Neural cell (in vitro differentiated cells): ENCODE results near the gene NCOA3. TPM values are rescaled to one million over a fixed set of nuclear protein-coding genes. Genes with fewer than 3 reads are reported as not detected.
"Not testable (repeated sequence)": the region's sequence is repeated elsewhere in the genome, so short reads cannot be mapped to it uniquely, and the experiment has no call there.

Source experiments
- H2AFZ ChIP-seq: fragments of 200-600, 300-800 bp; sonication (generic), shearing (Covaris generic); 2 replicates; pipeline ENCODE4 v1.6.0; 2014; ENCODE audit warnings: low read depth, mild to moderate bottlenecking, antibody characterized with exemption, low read length, moderate library complexity
- H3F3A ChIP-seq: fragments of 200-600 bp; shearing (Covaris generic); 2 replicates; pipeline ENCODE4 v1.6.1; 2016; ENCODE audit warnings: mild to moderate bottlenecking, moderate library complexity, mixed read lengths, antibody characterized with exemption, low read length; ENCODE audit not compliant: insufficient read depth, poor library complexity, severe bottlenecking
- H3K27ac ChIP-seq: fragments of 200-600, 300-800 bp; sonication (generic), shearing (Covaris generic); 2 replicates; pipeline ENCODE4 v1.5.1; 2014; ENCODE audit warnings: mild to moderate bottlenecking, low read length, moderate library complexity
- H3K27me3 ChIP-seq: fragments of 300-800, 200-600 bp; sonication (generic), shearing (Covaris generic); 2 replicates; pipeline ENCODE4 v1.6.0; 2014; ENCODE audit warnings: mild to moderate bottlenecking, low read depth, low read length, moderate library complexity; ENCODE audit not compliant: insufficient read depth
- H3K36me3 ChIP-seq: fragments of 300-800, 200-600 bp; sonication (generic), shearing (Covaris generic); 2 replicates; pipeline ENCODE4 v1.5.1; 2014; ENCODE audit warnings: mild to moderate bottlenecking, antibody characterized with exemption, low read length, moderate library complexity; ENCODE audit not compliant: insufficient read depth
- H3K4me2 ChIP-seq: fragments of 300-800, 200-600 bp; sonication (generic), shearing (Covaris generic); 2 replicates; pipeline ENCODE4 v1.6.0; 2014; ENCODE audit warnings: mild to moderate bottlenecking, low read length
- H3K4me3 ChIP-seq: fragments of 300-800, 200-600 bp; sonication (generic), shearing (Covaris generic); 2 replicates; pipeline ENCODE4 v1.5.1; 2014; ENCODE audit warnings: mild to moderate bottlenecking, low read length, moderate library complexity
- H3K79me2 ChIP-seq: fragments of 200-600 bp; shearing (Covaris generic); replicated peaks from 2 replicates; pipeline ENCODE4 v1.6.0; 2014; ENCODE audit warnings: mild to moderate bottlenecking, low read length, moderate library complexity; ENCODE audit not compliant: insufficient read depth
- H3K9ac ChIP-seq: fragments of 300-800, 200-600 bp; sonication (generic), shearing (Covaris generic); 2 replicates; pipeline ENCODE4 v1.6.1; 2016; ENCODE audit warnings: mild to moderate bottlenecking, low read length, mixed read lengths
- H3K9me2 ChIP-seq: fragments of 200-600 bp; shearing (Covaris generic); 2 replicates; pipeline ENCODE4 v1.6.1; 2016; ENCODE audit warnings: mild to moderate bottlenecking, low read length, mixed read lengths; ENCODE audit not compliant: insufficient read depth
- H3K9me3 ChIP-seq: fragments of 200-600, 300-800 bp; sonication (generic), shearing (Covaris generic); 2 replicates; pipeline ENCODE4 v1.6.1; 2016; ENCODE audit warnings: mild to moderate bottlenecking, mixed run types, low read length, moderate library complexity, mixed read lengths
- H4K20me1 ChIP-seq: fragments of 200-600 bp; shearing (Covaris generic); 2 replicates; pipeline ENCODE4 v1.6.1; 2016; ENCODE audit warnings: mild to moderate bottlenecking, mixed run types; ENCODE audit not compliant: insufficient read depth
- EP300 ChIP-seq: fragments of 450-650 bp; conservative IDR thresholded peaks from 2 replicates; pipeline ENCODE4 v1.6.1; 2014; ENCODE audit warnings: antibody characterized with exemption, mild to moderate bottlenecking, moderate library complexity; ENCODE audit not compliant: poor library complexity, severe bottlenecking
- EZH2 ChIP-seq: fragments of 200-600, 300-800 bp; shearing (Covaris generic), sonication (generic); IDR thresholded peaks from 2 replicates; pipeline ENCODE4 v1.6.1; 2014; ENCODE audit warnings: antibody characterized with exemption, low read length, borderline replicate concordance, mild to moderate bottlenecking; ENCODE audit not compliant: insufficient read depth, poor library complexity, severe bottlenecking
- MXI1 ChIP-seq: fragments of 450-650 bp; conservative IDR thresholded peaks from 2 replicates; pipeline ENCODE4 v1.6.1; 2014; ENCODE audit warnings: antibody characterized with exemption, mild to moderate bottlenecking; ENCODE audit not compliant: poor library complexity, severe bottlenecking
- POLR2AphosphoS5 ChIP-seq: IDR thresholded peaks from 2 replicates; pipeline ENCODE4 v1.6.1; 2012
- RAD21 ChIP-seq: fragments of 450-650 bp; conservative IDR thresholded peaks from 2 replicates; pipeline ENCODE4 v1.6.1; 2014; ENCODE audit warnings: antibody characterized with exemption, mild to moderate bottlenecking, moderate library complexity
- SMC3 ChIP-seq: fragments of 450-650 bp; conservative IDR thresholded peaks from 2 replicates; pipeline ENCODE4 v1.6.1; 2014; ENCODE audit warnings: antibody characterized with exemption, mild to moderate bottlenecking, moderate library complexity; ENCODE audit not compliant: poor library complexity
- TAF1 ChIP-seq: IDR thresholded peaks from 2 replicates; pipeline ENCODE4 v1.6.1; 2012; ENCODE audit warnings: low read depth
- polyA plus RNA-seq: library from polyadenylated mRNA; depleted of rRNA; stranded (reverse); fragments of >200 nt; gene quantifications from 2 replicates; pipeline ENCODE4 v1.2.3, GENCODE V29; 2014
- TF ChIP-seq, protein P1 (sequence below): IDR thresholded peaks from 2 replicates; pipeline ENCODE4 v1.6.1; 2012; ENCODE audit warnings: borderline replicate concordance
- TF ChIP-seq, protein P2 (sequence below): fragments of 450-650 bp; IDR thresholded peaks from 2 replicates; pipeline ENCODE4 v1.5.1; 2014; ENCODE audit warnings: antibody characterized with exemption, mild to moderate bottlenecking, moderate library complexity; ENCODE audit not compliant: poor library complexity, severe bottlenecking

NCOA3 gene
- polyA plus RNA-seq, 1 donor from 2014 or later = 14.2 TPM

DNA sequence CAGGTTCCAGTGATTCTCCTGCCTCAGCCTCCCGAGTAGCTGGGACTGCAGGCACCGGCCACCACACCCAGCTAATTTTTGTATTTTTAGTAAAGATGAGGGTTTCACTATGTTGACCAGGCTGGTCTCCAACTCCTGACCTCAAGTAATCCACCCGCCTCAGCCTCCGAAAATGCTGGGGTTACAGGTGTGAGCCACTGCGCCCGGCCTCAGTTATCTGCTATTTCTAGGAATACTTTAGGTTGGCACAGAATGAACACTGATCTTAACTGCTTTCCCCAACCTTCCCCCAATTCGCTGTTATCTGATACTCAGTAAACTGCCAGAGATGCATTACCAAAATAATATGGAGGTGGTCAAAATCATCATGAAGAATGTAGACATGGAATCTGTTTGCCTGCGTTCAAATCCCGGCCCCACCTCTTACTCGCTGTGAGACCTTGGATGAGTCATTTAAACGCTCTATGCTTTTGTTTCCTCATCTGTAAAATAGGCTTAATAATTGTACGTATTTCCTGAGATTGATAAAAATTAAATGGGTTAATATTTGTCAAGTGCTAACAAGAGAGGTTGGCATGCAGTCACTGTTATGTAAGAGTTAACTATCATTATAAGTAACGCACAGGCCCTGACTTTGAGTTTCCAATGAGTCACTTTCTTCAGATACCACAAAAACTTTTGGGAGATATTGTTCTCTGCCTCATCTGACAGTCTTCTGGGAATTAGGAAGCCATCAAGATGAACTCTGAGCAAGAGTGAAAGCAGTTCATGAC lies 44.5 kb upstream of the NCOA3 start:
- TF ChIP-seq EP300 (no peak), SMC3 (no peak), TAF1 (no peak), EZH2 (no peak), MXI1 (no peak), POLR2AphosphoS5 (no peak), RAD21 (no peak)
- TF ChIP-seq, protein P1, sequence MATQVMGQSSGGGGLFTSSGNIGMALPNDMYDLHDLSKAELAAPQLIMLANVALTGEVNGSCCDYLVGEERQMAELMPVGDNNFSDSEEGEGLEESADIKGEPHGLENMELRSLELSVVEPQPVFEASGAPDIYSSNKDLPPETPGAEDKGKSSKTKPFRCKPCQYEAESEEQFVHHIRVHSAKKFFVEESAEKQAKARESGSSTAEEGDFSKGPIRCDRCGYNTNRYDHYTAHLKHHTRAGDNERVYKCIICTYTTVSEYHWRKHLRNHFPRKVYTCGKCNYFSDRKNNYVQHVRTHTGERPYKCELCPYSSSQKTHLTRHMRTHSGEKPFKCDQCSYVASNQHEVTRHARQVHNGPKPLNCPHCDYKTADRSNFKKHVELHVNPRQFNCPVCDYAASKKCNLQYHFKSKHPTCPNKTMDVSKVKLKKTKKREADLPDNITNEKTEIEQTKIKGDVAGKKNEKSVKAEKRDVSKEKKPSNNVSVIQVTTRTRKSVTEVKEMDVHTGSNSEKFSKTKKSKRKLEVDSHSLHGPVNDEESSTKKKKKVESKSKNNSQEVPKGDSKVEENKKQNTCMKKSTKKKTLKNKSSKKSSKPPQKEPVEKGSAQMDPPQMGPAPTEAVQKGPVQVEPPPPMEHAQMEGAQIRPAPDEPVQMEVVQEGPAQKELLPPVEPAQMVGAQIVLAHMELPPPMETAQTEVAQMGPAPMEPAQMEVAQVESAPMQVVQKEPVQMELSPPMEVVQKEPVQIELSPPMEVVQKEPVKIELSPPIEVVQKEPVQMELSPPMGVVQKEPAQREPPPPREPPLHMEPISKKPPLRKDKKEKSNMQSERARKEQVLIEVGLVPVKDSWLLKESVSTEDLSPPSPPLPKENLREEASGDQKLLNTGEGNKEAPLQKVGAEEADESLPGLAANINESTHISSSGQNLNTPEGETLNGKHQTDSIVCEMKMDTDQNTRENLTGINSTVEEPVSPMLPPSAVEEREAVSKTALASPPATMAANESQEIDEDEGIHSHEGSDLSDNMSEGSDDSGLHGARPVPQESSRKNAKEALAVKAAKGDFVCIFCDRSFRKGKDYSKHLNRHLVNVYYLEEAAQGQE = no peak
- TF ChIP-seq, protein P2, sequence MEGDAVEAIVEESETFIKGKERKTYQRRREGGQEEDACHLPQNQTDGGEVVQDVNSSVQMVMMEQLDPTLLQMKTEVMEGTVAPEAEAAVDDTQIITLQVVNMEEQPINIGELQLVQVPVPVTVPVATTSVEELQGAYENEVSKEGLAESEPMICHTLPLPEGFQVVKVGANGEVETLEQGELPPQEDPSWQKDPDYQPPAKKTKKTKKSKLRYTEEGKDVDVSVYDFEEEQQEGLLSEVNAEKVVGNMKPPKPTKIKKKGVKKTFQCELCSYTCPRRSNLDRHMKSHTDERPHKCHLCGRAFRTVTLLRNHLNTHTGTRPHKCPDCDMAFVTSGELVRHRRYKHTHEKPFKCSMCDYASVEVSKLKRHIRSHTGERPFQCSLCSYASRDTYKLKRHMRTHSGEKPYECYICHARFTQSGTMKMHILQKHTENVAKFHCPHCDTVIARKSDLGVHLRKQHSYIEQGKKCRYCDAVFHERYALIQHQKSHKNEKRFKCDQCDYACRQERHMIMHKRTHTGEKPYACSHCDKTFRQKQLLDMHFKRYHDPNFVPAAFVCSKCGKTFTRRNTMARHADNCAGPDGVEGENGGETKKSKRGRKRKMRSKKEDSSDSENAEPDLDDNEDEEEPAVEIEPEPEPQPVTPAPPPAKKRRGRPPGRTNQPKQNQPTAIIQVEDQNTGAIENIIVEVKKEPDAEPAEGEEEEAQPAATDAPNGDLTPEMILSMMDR = no peak
- Histone ChIP-seq H3K9me3 (no peaks in the 10 kb centered on the region), H3K4me3 (no peak overlapping the region)

DNA sequence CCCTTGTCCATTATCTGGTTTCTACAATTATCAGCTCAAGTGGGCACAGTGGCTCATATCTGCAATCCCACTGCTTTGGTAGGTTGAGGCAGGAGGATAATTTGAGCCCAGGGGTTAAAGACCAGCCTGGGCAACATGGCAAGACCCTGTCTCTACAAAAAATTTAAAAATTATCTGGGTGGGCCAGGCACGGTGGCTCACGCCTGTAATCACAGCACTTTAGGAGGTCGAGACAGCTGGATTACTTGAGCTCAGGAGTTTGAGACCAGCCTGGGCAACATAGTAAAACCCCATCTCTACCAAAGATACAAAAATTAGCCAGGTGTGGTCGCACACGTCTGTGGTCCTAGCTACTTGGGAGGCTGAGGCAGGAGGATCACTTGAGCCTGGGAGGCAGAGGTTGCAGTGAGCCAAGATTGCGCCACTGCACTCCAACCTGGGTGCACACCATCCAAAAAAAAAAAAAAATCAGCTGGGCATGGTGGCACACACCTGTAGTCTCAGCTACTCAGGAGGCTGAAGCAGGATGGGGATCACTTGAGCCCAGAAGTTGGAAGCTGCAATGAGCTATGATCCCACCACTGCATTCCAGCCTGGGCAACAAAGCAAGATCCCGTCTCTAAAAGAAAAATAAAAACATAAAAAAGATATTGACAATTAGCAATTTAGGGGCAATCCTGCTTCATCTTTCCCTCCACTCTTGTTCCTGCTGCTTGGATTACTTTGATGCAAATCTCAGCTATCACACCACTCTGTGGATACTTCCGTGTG lies 43.2 kb upstream of the NCOA3 start:
- not testable (repeated sequence) for H3K9me2 ChIP-seq, H4K20me1 ChIP-seq, H3K36me3 ChIP-seq, H3F3A ChIP-seq, H3K4me2 ChIP-seq, H3K4me3 ChIP-seq, H3K79me2 ChIP-seq, H3K27ac ChIP-seq, H3K9me3 ChIP-seq, H2AFZ ChIP-seq, H3K9ac ChIP-seq, H3K27me3 ChIP-seq

More for the DNA sequence above, 44.5 kb upstream of the NCOA3 start:
- Histone ChIP-seq H2AFZ (no peak overlapping the region), H3K9me2 (no peaks in the 10 kb centered on the region), H3K27ac (no peak overlapping the region), H3K79me2 (no peaks in the 10 kb centered on the region), H3F3A (no peaks in the 10 kb centered on the region), H3K27me3 (no peaks in the 10 kb centered on the region), H3K9ac (no peak overlapping the region), H3K4me2 (no peak overlapping the region), H3K36me3 (no peaks in the 10 kb centered on the region), H4K20me1 (no peaks in the 10 kb centered on the region)
